PC-3 (cell line): ENCODE results near the gene AQP10. TPM values are rescaled to one million over a fixed set of nuclear protein-coding genes. Genes with fewer than 3 reads are reported as not detected.

Experiments used
- ATAC-seq: fragments of 200-7000 bp; cut with Tn5 transposase; 2 replicates; pipeline ENCODE4 v1.9.1; 2020; ENCODE audit warnings: mild to moderate bottlenecking, moderate library complexity
- BruUV-seq: library from RNA; stranded (reverse); fragments of 400-500 nt; replicated peaks from 2 replicates; lab custom pipeline; 2021; lab: Mats Ljungman, UMichigan
- CTCF ChIA-PET: fragments of 300-600 bp; sonication (Branson Sonifier 250); formaldehyde crosslinking; loops from one replicate; lab custom pipeline; 2022; ENCODE audit warnings: antibody characterized with exemption; lab: Charles Lee
- POLR2A ChIA-PET: fragments of 300-600 bp; sonication (Branson Sonifier 250); formaldehyde crosslinking; loops from one replicate; lab custom pipeline; 2022; ENCODE audit warnings: antibody characterized with exemption; ENCODE audit not compliant: unreplicated experiment; lab: Charles Lee
- DNase-seq: peaks from one replicate; pipeline ENCODE4 v3.0.0-alpha.2; 2015
- H2AFZ ChIP-seq: fragments of 300-600 bp; sonication (generic); 2 replicates; pipeline ENCODE4 v1.6.0; 2016; ENCODE audit warnings: antibody characterized with exemption, low read length
- H3F3A ChIP-seq: fragments of 300-600 bp; sonication (generic); one replicate; pipeline ENCODE4 v1.6.0; 2017; ENCODE audit warnings: antibody characterized with exemption, low read length, control low read depth, mild to moderate bottlenecking; ENCODE audit not compliant: unreplicated experiment
- H3K27ac ChIP-seq: fragments of 300-600 bp; sonication (generic); 2 replicates; pipeline ENCODE4 v1.5.1; 2016; ENCODE audit warnings: mild to moderate bottlenecking, low read length
- H3K27me3 ChIP-seq: fragments of 300-600 bp; sonication (generic); 2 replicates; pipeline ENCODE4 v1.6.1; 2016; ENCODE audit warnings: low read length, mixed read lengths
- H3K36me3 ChIP-seq: fragments of 300-600 bp; sonication (generic); 2 replicates; pipeline ENCODE4 v1.6.1; 2016; ENCODE audit warnings: low read depth, mixed run types, low read length, mixed read lengths
- H3K4me1 ChIP-seq: fragments of 300-600 bp; sonication (generic); 2 replicates; pipeline ENCODE4 v1.5.1; 2016; ENCODE audit warnings: low read length; ENCODE audit not compliant: insufficient read depth
- H3K4me2 ChIP-seq: fragments of 300-600 bp; sonication (generic); 2 replicates; pipeline ENCODE4 v1.6.0; 2016; ENCODE audit warnings: low read length
- H3K4me3 ChIP-seq: fragments of 300-600 bp; sonication (generic); 2 replicates; pipeline ENCODE4 v1.5.1; 2016; ENCODE audit warnings: mild to moderate bottlenecking, low read length, mixed read lengths
- H3K79me2 ChIP-seq: fragments of 300-600 bp; sonication (generic); 2 replicates; pipeline ENCODE4 v1.6.1; 2017; ENCODE audit warnings: low read length, mixed read lengths
- H3K9ac ChIP-seq: fragments of 300-600 bp; sonication (generic); 2 replicates; pipeline ENCODE4 v1.6.0; 2016; ENCODE audit warnings: mild to moderate bottlenecking, low read length
- H3K9me2 ChIP-seq: fragments of 300-600 bp; sonication (generic); replicated peaks from 2 replicates; pipeline ENCODE4 v1.6.1; 2016; ENCODE audit warnings: mixed run types, low read length, mixed read lengths
- H3K9me3 ChIP-seq: fragments of 300-600 bp; sonication (generic); 2 replicates; pipeline ENCODE4 v1.6.1; 2016; ENCODE audit warnings: low read length, mixed read lengths
- H4K20me1 ChIP-seq: fragments of 300-600 bp; sonication (generic); 2 replicates; pipeline ENCODE4 v1.6.1; 2016; ENCODE audit warnings: low read length, mixed read lengths
- EZH2 ChIP-seq: fragments of 300-600 bp; sonication (generic); IDR thresholded peaks from one replicate; pipeline ENCODE4 v1.6.1; 2017; ENCODE audit warnings: antibody characterized with exemption, mild to moderate bottlenecking, low read length; ENCODE audit not compliant: unreplicated experiment
- EZH2phosphoT487 ChIP-seq: fragments of 300-600 bp; sonication (generic); IDR thresholded peaks from 2 replicates; pipeline ENCODE4 v1.6.1; 2018; ENCODE audit warnings: mild to moderate bottlenecking, antibody characterized with exemption, low read length, borderline replicate concordance
- intact Hi-C: fragments of 100-400 bp; cut with micrococcal nuclease; formaldehyde crosslinking; loops from 2 replicates; pipeline ENCODE4 v1.9.0; 2023
- total RNA-seq: library from RNA; depleted of rRNA; stranded (reverse); fragments of >200 nt; gene quantifications from 2 replicates; pipeline ENCODE4 v1.2.3, GENCODE V29; 2014
- TF ChIP-seq, protein P1 (sequence below): fragments of 300-600 bp; sonication (generic); conservative IDR thresholded peaks from 2 replicates; pipeline ENCODE4 v1.5.1; 2017; ENCODE audit warnings: antibody characterized with exemption, low read depth, mild to moderate bottlenecking, low read length

AQP10 gene
- total RNA-seq, 1 experiment from 2014 or later, result not detected

DNA sequence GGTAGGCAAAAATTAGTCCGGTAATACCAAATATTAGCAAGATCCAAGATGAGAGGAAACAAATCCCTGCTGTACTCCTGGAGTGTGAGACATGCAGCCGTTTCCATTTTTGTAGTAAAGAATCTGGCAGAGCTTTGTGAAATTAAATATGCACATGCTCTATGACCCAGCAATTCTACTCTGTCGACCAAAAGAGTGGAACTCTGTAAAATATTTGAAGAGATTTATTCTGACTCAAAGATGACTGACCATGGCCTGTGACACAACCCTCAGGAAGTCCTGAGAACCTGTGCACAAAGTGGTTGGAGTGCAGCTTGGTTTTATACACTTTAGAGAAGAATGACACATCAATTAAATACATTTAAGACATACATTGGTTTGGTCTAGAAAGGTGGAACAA is 32.2 kb upstream of the AQP10 start:
- Histone ChIP-seq H3K9me3 (no peaks in the 10 kb centered on the region), H4K20me1 (no peaks in the 10 kb centered on the region), H3K27me3 (peaks cover 6% of the 10 kb centered on the region; the same call in 1 of the 2 replicates), H3K9me2 (no peaks in the 10 kb centered on the region), H3K36me3 (no peaks in the 10 kb centered on the region), H3F3A (no peaks in the 10 kb centered on the region), H3K4me2 (peak overlapping the region; percentile 2; the same call in 1 of the 2 replicates), H3K4me1 (peaks cover 8% of the 10 kb centered on the region; the same call in 1 of the 2 replicates), H3K27ac (peak overlapping the region; percentile 15; the same call in 1 of the 2 replicates), H3K79me2 (no peaks in the 10 kb centered on the region), H3K4me3 (no peak overlapping the region), H2AFZ (0 out of 2 replicates have a peak overlapping the region, but pooled peaks have one; percentile 21), H3K9ac (no peak overlapping the region)
- intact Hi-C loops, result no loop called here
- DNase-seq, result peak; percentile 54
- peak; percentile 69 for ATAC-seq
- no TSS peak for BruUV-seq
- TF ChIP-seq EZH2 (no peak), EZH2phosphoT487 (no peak)
- TF ChIP-seq, protein P1, sequence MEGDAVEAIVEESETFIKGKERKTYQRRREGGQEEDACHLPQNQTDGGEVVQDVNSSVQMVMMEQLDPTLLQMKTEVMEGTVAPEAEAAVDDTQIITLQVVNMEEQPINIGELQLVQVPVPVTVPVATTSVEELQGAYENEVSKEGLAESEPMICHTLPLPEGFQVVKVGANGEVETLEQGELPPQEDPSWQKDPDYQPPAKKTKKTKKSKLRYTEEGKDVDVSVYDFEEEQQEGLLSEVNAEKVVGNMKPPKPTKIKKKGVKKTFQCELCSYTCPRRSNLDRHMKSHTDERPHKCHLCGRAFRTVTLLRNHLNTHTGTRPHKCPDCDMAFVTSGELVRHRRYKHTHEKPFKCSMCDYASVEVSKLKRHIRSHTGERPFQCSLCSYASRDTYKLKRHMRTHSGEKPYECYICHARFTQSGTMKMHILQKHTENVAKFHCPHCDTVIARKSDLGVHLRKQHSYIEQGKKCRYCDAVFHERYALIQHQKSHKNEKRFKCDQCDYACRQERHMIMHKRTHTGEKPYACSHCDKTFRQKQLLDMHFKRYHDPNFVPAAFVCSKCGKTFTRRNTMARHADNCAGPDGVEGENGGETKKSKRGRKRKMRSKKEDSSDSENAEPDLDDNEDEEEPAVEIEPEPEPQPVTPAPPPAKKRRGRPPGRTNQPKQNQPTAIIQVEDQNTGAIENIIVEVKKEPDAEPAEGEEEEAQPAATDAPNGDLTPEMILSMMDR, result no peak
- ChIA-PET POLR2A (interaction anchor here (0.7 kb wide), 1 partner anchor 11 kb away, joined by 5 read pairs; no protein-coding TSS in a partner anchor), CTCF (no interaction called here)

DNA sequence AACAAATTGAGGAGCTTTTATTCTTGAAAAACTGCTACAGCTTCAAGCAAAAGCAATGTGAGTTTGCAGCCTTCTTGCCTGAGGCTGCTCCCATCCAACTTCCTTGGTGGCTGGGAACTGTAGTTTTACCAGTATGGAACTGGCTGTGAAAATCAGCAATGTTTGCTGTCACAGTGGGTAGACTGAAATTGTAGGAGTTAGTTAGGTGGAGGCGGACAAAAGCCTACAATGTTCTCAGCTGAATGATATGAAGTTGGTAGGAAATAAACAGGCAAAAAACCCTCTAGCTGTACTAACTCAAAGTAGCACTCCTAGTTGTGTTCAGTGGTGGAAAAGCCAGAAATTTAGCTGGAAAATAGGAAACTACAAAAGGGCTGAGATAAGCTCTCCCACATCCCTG is 30.0 kb upstream of the AQP10 start:
- no peaks in the 10 kb centered on the region for H3F3A ChIP-seq
- DNase-seq (no peak), ATAC-seq (no peak)
- no peak overlapping the region for H3K4me3 ChIP-seq
- H4K20me1 ChIP-seq, result no peaks in the 10 kb centered on the region
- H3K9me2 ChIP-seq, result no peaks in the 10 kb centered on the region
- no peak overlapping the region for H3K4me2 ChIP-seq
- no TSS peak for BruUV-seq
- no peaks in the 10 kb centered on the region for H3K36me3 ChIP-seq
- no peak for TF ChIP-seq EZH2
- TF ChIP-seq, protein P1, result no peak
- no peak for TF ChIP-seq EZH2phosphoT487
- peaks cover 7% of the 10 kb centered on the region for H3K9me3 ChIP-seq
- H2AFZ ChIP-seq, result no peak overlapping the region
- H3K4me1 ChIP-seq, result peaks cover 8% of the 10 kb centered on the region; the same call in 1 of the 2 replicates
- H3K9ac ChIP-seq, result no peak overlapping the region
- H3K27ac ChIP-seq, result no peak overlapping the region
- ChIA-PET POLR2A (no interaction called here), CTCF (no interaction called here)
- H3K27me3 ChIP-seq, result peaks cover 6% of the 10 kb centered on the region; the same call in 1 of the 2 replicates
- H3K79me2 ChIP-seq, result no peaks in the 10 kb centered on the region
- intact Hi-C loops, result no loop called here

DNA sequence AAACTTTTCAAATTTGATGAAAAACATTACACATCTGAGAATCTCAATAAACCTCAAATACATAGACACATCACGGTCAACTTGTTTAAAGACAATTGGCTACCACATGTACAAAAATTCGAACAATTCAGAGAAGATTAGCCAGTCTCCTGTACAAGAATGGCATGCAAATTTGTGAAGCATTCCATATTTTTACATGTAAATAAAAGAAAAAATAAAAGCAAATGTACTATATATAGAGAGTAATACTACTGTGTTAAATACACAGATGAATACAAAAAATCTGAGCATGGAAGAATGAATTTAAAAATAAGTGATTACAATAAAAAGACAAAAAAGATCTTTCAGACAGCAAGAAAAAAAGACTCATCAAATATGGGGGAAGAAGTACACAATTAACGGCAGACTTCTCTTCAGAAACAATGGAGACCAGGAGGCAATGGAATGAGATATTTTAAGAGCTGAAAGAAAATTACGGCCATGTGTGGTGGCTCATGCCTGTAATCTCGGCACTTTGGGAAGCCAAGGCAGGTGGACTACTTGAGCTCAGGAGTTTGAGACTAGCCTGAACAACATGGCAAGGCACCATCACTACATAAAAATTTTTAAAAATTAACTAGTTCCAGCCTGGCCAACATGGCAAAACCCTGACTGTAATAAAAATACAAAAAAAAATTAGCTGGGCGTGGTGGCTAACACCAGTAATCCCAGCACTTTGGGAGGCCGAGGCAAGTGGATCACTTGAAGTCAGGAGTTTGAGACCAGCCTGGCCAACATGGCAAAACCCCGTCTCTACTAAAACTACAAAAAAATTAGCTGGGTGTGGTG is 25.3 kb upstream of the AQP10 start:
- CTCF ChIA-PET, result no interaction called here
- Histone ChIP-seq H3K36me3 (no peaks in the 10 kb centered on the region), H3F3A (no peaks in the 10 kb centered on the region), H3K9me2 (no peaks in the 10 kb centered on the region), H3K27ac (no peak overlapping the region), H3K79me2 (no peaks in the 10 kb centered on the region), H4K20me1 (no peaks in the 10 kb centered on the region), H3K9ac (no peak overlapping the region), H3K4me3 (no peak overlapping the region), H3K4me2 (no peak overlapping the region), H2AFZ (no peak overlapping the region), H3K27me3 (peaks cover 6% of the 10 kb centered on the region; the same call in 1 of the 2 replicates), H3K4me1 (no peaks in the 10 kb centered on the region), H3K9me3 (peaks cover 7% of the 10 kb centered on the region)
- intact Hi-C loops, result no loop called here
- POLR2A ChIA-PET, result no interaction called here
- no TSS peak for BruUV-seq
- DNase-seq, result no peak
- no peak for ATAC-seq
- no peak for TF ChIP-seq EZH2
- TF ChIP-seq, protein P1, result no peak
